Frontal cortex (tissue), 4 donors: Measurements from ENCODE around the gene ZDHHC20. TPM values are rescaled to one million over a fixed set of nuclear protein-coding genes. Genes with fewer than 3 reads are reported as not detected.

Experiments
- DNase-seq, 2 donors: peaks; one replicate each; pipeline ENCODE4 v3.0.0; 2012; ENCODE audit warnings: low spot score in 2 of 2
- FAIRE-seq: peaks from 2 replicates; lab custom pipeline; 2012; peaks lifted over from hg19 to GRCh38; lab: Jason Lieb, UNC
- small RNA-seq: library from RNA; depleted of rRNA; stranded (forward); fragments of <200 nt; gene quantifications from one replicate; pipeline ENCODE3, GENCODE V24; 2014
- total RNA-seq: library from RNA; depleted of rRNA; stranded (reverse); fragments of >200 nt; gene quantifications from one replicate; pipeline ENCODE4 v1.2.3, GENCODE V29; 2014
- donor health status: control.
- donor health status: control.
- donor health status: control.

The ZDHHC20 gene
- total RNA-seq, 1 donor from 2014 or later = 121 TPM

DNA sequence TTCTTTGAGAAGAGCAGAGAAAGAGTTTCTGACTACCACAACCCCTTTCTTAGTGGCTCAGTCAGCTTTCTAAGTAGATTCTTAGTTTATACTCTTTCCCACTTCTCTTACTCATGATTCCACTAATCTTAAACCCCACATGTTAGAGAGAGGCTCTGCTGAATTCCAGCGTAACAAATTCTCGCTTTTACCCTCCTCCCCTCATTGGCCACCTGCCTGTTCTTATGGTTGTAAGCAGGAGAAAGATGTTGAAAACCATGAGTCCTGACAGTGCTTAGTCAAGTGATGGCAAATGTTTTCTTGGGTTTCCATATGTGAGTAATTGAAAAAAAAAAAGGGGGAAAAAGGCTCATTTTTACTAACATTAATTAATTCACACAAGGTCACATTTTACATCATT lies 125.9 kb downstream of the ZDHHC20 start:
- DNase-seq (no peak), FAIRE-seq (no peak)

DNA sequence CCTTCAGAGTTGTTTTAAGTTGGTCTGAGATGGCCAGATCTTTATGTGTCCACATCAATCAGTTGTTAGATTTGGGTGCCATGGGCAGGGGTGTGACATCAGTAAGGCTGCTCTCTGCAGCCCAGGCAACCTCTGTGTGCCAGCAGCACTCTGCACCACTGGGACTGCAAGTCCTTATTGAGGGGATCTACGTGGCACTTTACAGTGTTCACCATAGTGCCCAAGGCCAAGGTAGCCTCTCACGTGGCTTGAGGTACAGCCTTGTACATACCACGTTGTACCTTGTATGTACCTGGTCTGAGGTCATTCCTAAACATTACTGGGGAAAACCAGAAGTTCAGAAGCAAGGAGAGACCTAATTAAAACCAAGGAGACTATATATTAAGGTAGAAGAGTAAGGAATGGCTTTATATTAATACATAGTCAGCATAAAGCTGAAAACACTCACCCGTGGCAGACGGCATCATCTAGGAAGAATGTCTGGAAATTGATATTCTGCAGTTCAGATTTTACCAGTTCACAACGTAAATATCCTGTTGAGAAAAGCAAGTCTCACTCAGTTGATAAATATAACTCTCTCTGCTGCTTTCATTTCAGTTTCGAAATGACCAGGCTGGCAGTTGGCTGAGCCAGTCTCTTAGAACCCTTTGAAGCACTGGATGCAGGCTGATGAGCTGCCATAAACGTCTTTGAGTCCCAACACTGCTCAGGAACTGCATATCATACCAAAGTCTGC lies 128.8 kb downstream of the ZDHHC20 start:
- no peak for FAIRE-seq

DNA sequence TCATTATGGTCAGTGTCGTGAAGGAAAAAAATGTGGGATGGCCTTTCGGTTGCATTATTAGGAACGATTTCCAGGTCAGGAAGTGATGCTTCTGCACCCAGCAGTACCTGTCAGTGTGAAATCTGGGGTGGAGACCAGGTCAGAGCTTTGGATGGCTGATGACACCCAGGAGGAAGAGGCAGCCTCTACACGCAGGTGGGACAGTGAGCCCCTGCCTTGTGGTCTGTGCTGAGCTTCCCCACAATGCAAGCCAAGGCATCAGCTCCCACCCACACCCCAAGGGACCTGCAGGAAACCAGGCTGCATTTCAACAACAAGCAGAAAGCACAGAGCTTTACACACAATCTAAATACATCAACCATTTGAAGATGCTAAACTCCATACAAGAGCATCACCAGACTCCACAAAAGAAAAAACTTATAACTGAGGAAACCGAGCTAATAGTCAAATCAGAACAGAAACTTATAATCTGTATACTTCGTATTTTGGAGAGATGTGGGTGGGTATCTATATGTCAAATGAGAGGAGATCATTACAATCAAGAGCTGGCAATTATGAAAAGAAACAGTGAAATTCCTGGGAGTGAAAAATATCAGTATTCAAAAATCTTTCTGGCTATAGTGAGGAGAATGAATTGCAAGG lies 130.1 kb downstream of the ZDHHC20 start:
- DNase-seq (no peak), FAIRE-seq (no peak)

More for the DNA sequence above, 128.8 kb downstream of the ZDHHC20 start:
- no peak for DNase-seq

DNA sequence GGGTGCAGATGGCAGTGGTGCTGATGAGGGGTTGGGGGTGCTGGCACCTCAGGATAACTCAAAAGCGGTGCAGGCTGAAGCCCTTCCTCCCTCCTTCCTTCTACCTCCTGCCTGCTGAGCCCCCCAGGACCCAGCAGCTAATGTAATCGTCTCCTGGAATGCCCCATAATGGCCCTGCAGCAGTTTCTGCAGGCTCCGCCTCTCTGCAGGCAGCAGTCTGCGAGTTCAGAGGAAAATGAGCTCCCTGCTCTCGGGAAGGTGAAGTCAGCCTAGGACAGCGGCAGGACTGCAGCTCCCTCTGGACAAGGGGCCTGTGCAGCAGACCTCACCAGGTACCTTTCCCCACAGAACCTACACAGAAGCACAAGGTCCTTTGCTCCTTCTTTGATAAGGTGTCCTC lies 130.9 kb downstream of the ZDHHC20 start:
- FAIRE-seq (no peak), DNase-seq (no peak)

DNA sequence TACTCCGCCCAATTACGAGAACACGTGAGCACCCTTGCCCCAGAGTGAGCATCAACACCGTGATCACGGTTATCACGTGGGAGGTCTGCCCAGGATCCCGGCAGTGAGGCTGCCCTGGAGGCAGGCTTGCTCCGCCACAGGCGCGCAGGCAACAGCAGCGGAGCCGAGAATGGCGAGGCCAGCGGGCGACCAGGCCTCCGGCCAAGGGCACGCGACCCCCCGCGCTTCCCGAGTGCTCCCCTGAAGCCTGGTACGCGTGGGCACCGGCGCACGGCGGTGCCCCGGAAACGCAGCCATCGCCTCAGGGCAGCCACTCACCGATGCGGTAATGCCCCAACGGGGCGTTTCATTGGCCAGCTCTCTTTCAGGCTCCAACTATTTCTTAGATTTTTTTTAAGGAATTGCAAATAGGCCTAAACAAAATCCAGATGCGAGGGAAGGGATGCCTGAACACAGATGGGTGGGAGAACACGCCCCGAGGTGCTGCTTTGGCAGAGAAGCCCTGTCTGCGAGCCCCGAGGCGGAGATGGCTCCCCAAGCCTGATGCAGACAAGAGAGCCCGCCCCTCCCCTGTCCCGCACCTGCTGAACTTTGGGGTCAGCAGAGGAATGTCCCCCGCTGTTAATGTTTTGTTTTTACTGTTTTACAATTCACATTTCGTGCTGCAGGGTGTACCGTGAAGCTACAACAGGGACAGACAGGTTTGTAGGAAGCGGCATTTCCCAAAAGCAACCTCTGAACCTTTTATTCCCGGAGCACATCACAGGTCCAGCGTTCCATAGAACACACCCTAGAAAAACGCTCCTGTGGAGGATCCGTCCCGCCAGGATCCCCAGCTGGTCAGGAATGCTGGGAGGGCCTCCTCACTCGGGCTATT lies 132.7 kb downstream of the ZDHHC20 start:
- no peak for FAIRE-seq
- DNase-seq = peak in 1 of 2 donors; percentile 61

DNA sequence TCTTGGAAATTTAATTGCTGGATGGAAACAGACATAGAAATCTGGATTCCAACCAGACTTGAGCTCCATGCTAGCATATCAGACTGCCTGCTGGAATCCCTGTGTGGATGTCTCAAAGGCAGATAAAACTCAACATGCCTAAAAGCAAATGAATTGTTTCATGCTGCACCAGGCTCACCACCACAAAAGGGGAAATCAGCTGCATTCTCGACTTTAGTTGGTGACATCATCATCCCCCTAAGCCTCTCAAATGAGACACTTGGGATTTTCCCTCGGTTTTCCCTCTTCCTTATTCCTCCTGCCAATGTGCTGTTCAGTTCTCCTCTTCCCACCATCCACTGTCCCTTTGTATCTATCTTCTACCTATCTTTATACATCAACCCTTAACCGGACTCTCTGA lies 134.3 kb downstream of the ZDHHC20 start:
- FAIRE-seq (no peak), DNase-seq (no peak)

DNA sequence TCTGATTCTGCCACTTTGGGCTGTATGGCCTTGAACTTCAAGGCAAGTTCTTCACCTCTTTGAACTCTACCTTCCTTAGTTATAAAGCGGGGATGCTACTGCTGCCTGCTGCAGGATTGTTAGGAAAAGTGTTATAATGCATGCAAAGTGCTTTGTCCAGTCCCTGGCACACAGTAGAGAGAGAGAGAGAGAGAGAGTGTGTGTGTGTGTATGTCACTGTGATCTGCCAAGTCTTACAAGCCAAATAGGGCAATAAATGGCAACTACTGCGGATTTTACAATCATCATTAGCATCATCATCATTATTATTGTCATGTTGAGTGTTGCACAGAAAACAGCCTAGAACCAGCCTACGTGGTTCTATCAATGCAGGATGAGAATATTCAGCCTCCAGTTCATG lies 136.1 kb downstream of the ZDHHC20 start:
- FAIRE-seq = no peak
- DNase-seq = no peak

Small RNA genes lying within 50 kb of the gene (small RNA-seq; reads per million reads assigned to genes)
- not detected for gene RNA5SP25

Other genes with a start within 250 kb of the ZDHHC20 start
- 47.3 TPM for gene MICU2, start 144.9 kb upstream of the ZDHHC20 start, total RNA-seq
- 12.2 TPM for gene FGF9, start 211.8 kb upstream of the ZDHHC20 start, total RNA-seq